ENCODE measurements around the gene MAGI2.
A peak's percentile ranks its signal among the peaks of the same experiment; 100 is the strongest.

MAGI2 gene

DNA sequence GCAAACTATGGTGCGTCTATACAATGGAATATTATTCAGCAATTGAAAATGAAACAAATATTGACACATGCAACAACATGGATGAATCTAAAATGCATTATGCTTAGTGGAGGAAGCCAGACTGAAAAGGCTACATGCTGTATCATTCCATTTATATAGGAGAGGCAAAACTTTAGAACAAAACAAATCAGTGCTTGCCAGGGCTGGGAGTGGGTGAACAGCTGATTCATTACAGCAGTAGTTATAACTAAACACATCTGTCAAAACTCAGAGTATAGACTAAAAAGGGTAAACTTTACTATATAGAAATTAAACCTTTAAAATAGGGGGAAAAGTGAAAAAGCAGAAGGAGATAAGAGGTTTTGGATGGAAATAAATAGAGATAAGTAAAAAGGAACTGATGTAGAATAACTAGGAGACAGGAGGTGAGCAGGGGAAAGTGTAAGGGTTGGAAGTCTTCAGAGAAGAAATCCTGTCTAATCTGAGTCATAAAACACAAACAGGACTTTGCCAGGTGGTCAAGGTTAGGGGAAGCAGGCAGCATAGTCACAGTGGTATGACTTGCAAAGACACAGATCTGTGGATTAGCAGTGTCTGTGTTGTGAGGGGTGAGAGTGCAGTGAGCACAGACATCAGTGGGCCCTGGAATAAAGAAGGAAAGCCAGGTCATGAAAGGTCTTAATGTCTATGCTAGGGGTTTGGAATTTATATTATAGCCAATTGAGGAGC is 1305.1 kb downstream of the MAGI2 start:
- H3K4me3 ChIP-seq (ENCODE audit: low read depth, low read length) = no peak overlapping the region
- DNase-seq (ENCODE audit: low read depth) = no peak
- in situ Hi-C loops (cut with HindIII; ENCODE audit: low sequenced_read_pairs) = no loop called here
- TF ChIP-seq CTCF (IDR thresholded peaks at IDR 0.05; ENCODE audit: low read depth, low read length, missing control alignments) = no peak

GRCh38 chr7:78146546-78146945 is 1306.9 kb downstream of the MAGI2 start:
- TF ChIP-seq CTCF (IDR thresholded peaks at IDR 0.05; ENCODE audit: low read depth, low read length, missing control alignments) = no peak
- no peak overlapping the region for H3K4me3 ChIP-seq (ENCODE audit: low read depth, low read length)
- in situ Hi-C loops (cut with HindIII; ENCODE audit: low sequenced_read_pairs) = no loop called here
- DNase-seq (ENCODE audit: low read depth) = no peak

- no peak for DNase-seq (ENCODE audit: low read depth)
- H3K4me3 ChIP-seq (ENCODE audit: low read depth, low read length) = no peak overlapping the region
- in situ Hi-C loops (cut with HindIII; ENCODE audit: low sequenced_read_pairs) = no loop called here
- TF ChIP-seq CTCF (IDR thresholded peaks at IDR 0.05; ENCODE audit: low read depth, low read length, missing control alignments) = no peak
Observed at GRCh38 chr7:78143661-78144060, 1309.8 kb downstream of the MAGI2 start.

- no peak overlapping the region for H3K4me3 ChIP-seq (ENCODE audit: low read depth, low read length)
- in situ Hi-C loops (cut with HindIII; ENCODE audit: low sequenced_read_pairs) = no loop called here
- DNase-seq (ENCODE audit: low read depth) = peak; percentile 57
- no peak for TF ChIP-seq CTCF (IDR thresholded peaks at IDR 0.05; ENCODE audit: low read depth, low read length, missing control alignments)
Observed at GRCh38 chr7:78141522-78142281, 1311.8 kb downstream of the MAGI2 start.

- in situ Hi-C loops (cut with HindIII; ENCODE audit: low sequenced_read_pairs) = no loop called here
- no peak for DNase-seq (ENCODE audit: low read depth)
- no peak for TF ChIP-seq CTCF (IDR thresholded peaks at IDR 0.05; ENCODE audit: low read depth, low read length, missing control alignments)
- no peak overlapping the region for H3K4me3 ChIP-seq (ENCODE audit: low read depth, low read length)
Observed at GRCh38 chr7:78140109-78140508, 1313.4 kb downstream of the MAGI2 start.

DNA sequence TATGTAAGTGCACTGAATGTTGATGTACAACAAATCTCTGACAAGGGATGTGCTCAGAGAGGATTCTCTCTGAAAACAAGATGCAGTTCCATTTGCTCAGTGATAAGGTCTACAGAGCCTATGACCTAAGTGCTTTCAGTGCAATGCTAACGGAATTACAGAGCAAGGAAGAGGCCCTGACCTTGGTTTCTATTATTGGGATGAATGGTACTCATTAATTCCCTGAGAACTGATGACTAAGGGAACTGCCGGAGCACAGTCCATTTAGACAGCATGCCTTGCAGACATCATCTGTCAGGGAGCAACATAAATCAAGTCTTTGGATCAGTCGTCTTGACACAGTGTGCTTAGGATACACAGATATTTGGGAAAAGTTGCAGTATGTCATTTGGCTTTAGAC is 1314.1 kb downstream of the MAGI2 start:
- TF ChIP-seq CTCF (IDR thresholded peaks at IDR 0.05; ENCODE audit: low read depth, low read length, missing control alignments) = no peak
- DNase-seq (ENCODE audit: low read depth) = no peak
- no peak overlapping the region for H3K4me3 ChIP-seq (ENCODE audit: low read depth, low read length)
- in situ Hi-C loops (cut with HindIII; ENCODE audit: low sequenced_read_pairs) = no loop called here

Measured in astrocyte of the cerebellum (primary cell).